Natural killer cell (primary cell): Measurements from ENCODE around the gene IMPG2. TPM values are rescaled to one million over a fixed set of nuclear protein-coding genes. Genes with fewer than 3 reads are reported as not detected.

Experiments used
- ATAC-seq, 3 donors: fragments of 150-1000 bp in 2 of 3; fragments of 200-7000 bp in 1 of 3; cut with Tn5 transposase; 1 replicate in 1 of 3; 2 replicates in 2 of 3; pipeline ENCODE4 v1.10.0; 2021; ENCODE audit warnings: mild to moderate bottlenecking in 2 of 3, moderate library complexity in 2 of 3
- DNase-seq, 2 donors: peaks; one replicate each; pipeline versions ENCODE4 v3.0.0 to v3.0.0-alpha.2; 2013 to 2021; ENCODE audit warnings: mixed read lengths in 1 of 2
- H3K27ac ChIP-seq: one replicate; pipeline ENCODE4 v1.5.1; 2013; ENCODE audit warnings: mild to moderate bottlenecking, low read length
- H3K27me3 ChIP-seq: one replicate; pipeline ENCODE4 v1.6.1; 2013; ENCODE audit warnings: low read length; ENCODE audit not compliant: control insufficient read depth, insufficient read depth
- H3K36me3 ChIP-seq: one replicate; pipeline ENCODE4 v1.6.1; 2013; ENCODE audit warnings: low read length; ENCODE audit not compliant: control insufficient read depth, insufficient read depth
- H3K4me1 ChIP-seq: one replicate; pipeline ENCODE4 v1.6.1; 2013; ENCODE audit warnings: low read length; ENCODE audit not compliant: control insufficient read depth, insufficient read depth
- H3K4me3 ChIP-seq: one replicate; pipeline ENCODE4 v1.5.1; 2013; ENCODE audit warnings: low read length
- H3K9me3 ChIP-seq: one replicate; pipeline ENCODE4 v1.6.1; 2013; ENCODE audit warnings: low read length; ENCODE audit not compliant: control insufficient read depth, insufficient read depth
- H3K27ac Mint-ChIP-seq, 2 donors: one replicate each; pipeline ENCODE4 v1.8.0; 2022; ENCODE audit warnings: mild to moderate bottlenecking in 2 of 2, mixed read lengths in 2 of 2, moderate library complexity in 1 of 2
- H3K27me3 Mint-ChIP-seq, 2 donors: one replicate each; pipeline ENCODE4 v1.8.0; 2022; ENCODE audit warnings: low read depth in 2 of 2, mixed read lengths in 2 of 2
- H3K36me3 Mint-ChIP-seq: one replicate; pipeline ENCODE4 v1.8.0; 2022; ENCODE audit warnings: mixed read lengths
- H3K4me1 Mint-ChIP-seq, 2 donors: one replicate each; pipeline ENCODE4 v1.8.0; 2022; ENCODE audit warnings: mixed read lengths in 2 of 2
- H3K4me3 Mint-ChIP-seq: one replicate; pipeline ENCODE4 v1.8.0; 2022; ENCODE audit warnings: mild to moderate bottlenecking, moderate library complexity, mixed read lengths
- H3K9me3 Mint-ChIP-seq, 2 donors: one replicate each; pipeline ENCODE4 v1.8.0; 2022; ENCODE audit warnings: mixed read lengths in 2 of 2
- WGBS: methylation state at CpG from one replicate; pipeline ENCODE4 v1.1.7; 2013; ENCODE audit warnings: missing lambda C conversion rate; ENCODE audit not compliant: insufficient coverage; 5-methylcytosine and 5-hydroxymethylcytosine counted together
- intact Hi-C: fragments of 100-400 bp; cut with micrococcal nuclease; formaldehyde crosslinking; loops from one replicate; pipeline ENCODE4 v1.14.2; 2022
- total RNA-seq, 4 donors: library from RNA; stranded (reverse); fragments of 120-200 nt in 1 of 4; gene quantifications; one replicate each; pipeline versions ENCODE4 v1.2.3 to v1.2.4, GENCODE V29; 2013 to 2022
- TF ChIP-seq, protein P1 (sequence below): fragments of 200-600 bp; IDR thresholded peaks from one replicate; pipeline ENCODE4 v1.8.0; 2022; ENCODE audit warnings: antibody characterized with exemption

Gene IMPG2
- total RNA-seq, 3 donors from 2014 or later (not counting 1 experiment from before 2014, with no cell fraction given) = 0.52 to 0.73 (median 0.72) TPM

GRCh38 chr3:101279162-101279561, 41.2 kb downstream of the IMPG2 start:
- H3K9me3 Mint-ChIP-seq = no peaks in the 10 kb centered on the region

GRCh38 chr3:101278727-101279126, 41.6 kb downstream of the IMPG2 start:
- ATAC-seq (no peak), DNase-seq (no peak)
- H3K9me3 ChIP-seq = no peaks in the 10 kb centered on the region
- H3K4me3 ChIP-seq = no peak overlapping the region
- Mint-ChIP-seq H3K4me1 (no peaks in the 10 kb centered on the region), H3K27ac (no peak overlapping the region), H3K36me3 (no peaks in the 10 kb centered on the region), H3K4me3 (no peak overlapping the region), H3K9me3 (no peaks in the 10 kb centered on the region), H3K27me3 (no peaks in the 10 kb centered on the region)
- no peaks in the 10 kb centered on the region for H3K27me3 ChIP-seq
- TF ChIP-seq, protein P1, sequence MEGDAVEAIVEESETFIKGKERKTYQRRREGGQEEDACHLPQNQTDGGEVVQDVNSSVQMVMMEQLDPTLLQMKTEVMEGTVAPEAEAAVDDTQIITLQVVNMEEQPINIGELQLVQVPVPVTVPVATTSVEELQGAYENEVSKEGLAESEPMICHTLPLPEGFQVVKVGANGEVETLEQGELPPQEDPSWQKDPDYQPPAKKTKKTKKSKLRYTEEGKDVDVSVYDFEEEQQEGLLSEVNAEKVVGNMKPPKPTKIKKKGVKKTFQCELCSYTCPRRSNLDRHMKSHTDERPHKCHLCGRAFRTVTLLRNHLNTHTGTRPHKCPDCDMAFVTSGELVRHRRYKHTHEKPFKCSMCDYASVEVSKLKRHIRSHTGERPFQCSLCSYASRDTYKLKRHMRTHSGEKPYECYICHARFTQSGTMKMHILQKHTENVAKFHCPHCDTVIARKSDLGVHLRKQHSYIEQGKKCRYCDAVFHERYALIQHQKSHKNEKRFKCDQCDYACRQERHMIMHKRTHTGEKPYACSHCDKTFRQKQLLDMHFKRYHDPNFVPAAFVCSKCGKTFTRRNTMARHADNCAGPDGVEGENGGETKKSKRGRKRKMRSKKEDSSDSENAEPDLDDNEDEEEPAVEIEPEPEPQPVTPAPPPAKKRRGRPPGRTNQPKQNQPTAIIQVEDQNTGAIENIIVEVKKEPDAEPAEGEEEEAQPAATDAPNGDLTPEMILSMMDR = no peak
- intact Hi-C loops = no loop called here
- no peak overlapping the region for H3K27ac ChIP-seq
- no peaks in the 10 kb centered on the region for H3K36me3 ChIP-seq
- H3K4me1 ChIP-seq = no peaks in the 10 kb centered on the region

More at GRCh38 chr3:101279162-101279561, 41.2 kb downstream of the IMPG2 start:
- Histone ChIP-seq H3K27me3 (no peaks in the 10 kb centered on the region), H3K36me3 (no peaks in the 10 kb centered on the region), H3K27ac (no peak overlapping the region), H3K4me3 (no peak overlapping the region), H3K4me1 (no peaks in the 10 kb centered on the region), H3K9me3 (no peaks in the 10 kb centered on the region)
- TF ChIP-seq, protein P1 = no peak
- H3K4me3 Mint-ChIP-seq = no peak overlapping the region
- intact Hi-C loops = no loop called here
- H3K36me3 Mint-ChIP-seq = no peaks in the 10 kb centered on the region
- no peak for DNase-seq
- H3K27me3 Mint-ChIP-seq = no peaks in the 10 kb centered on the region
- no peak overlapping the region for H3K27ac Mint-ChIP-seq
- no peaks in the 10 kb centered on the region for H3K4me1 Mint-ChIP-seq
- no peak for ATAC-seq

GRCh38 chr3:101273608-101274007, 46.8 kb downstream of the IMPG2 start:
- H3K4me3 Mint-ChIP-seq = no peak overlapping the region
- Histone ChIP-seq H3K27ac (no peak overlapping the region), H3K9me3 (no peaks in the 10 kb centered on the region), H3K36me3 (no peaks in the 10 kb centered on the region), H3K27me3 (no peaks in the 10 kb centered on the region), H3K4me1 (no peaks in the 10 kb centered on the region), H3K4me3 (no peak overlapping the region)
- H3K27ac Mint-ChIP-seq = no peak overlapping the region
- 92% methylated on average over 2 of the region's 2 CpGs for WGBS
- TF ChIP-seq, protein P1 = no peak
- ATAC-seq (no peak), DNase-seq (no peak)
- no peaks in the 10 kb centered on the region for H3K4me1 Mint-ChIP-seq
- no peaks in the 10 kb centered on the region for H3K27me3 Mint-ChIP-seq
- intact Hi-C loops = no loop called here
- no peaks in the 10 kb centered on the region for H3K36me3 Mint-ChIP-seq
- no peaks in the 10 kb centered on the region for H3K9me3 Mint-ChIP-seq

GRCh38 chr3:101273156-101273555, 47.2 kb downstream of the IMPG2 start:
- Mint-ChIP-seq H3K4me1 (no peaks in the 10 kb centered on the region), H3K4me3 (no peak overlapping the region), H3K27me3 (no peaks in the 10 kb centered on the region), H3K9me3 (no peaks in the 10 kb centered on the region), H3K27ac (no peak overlapping the region), H3K36me3 (no peaks in the 10 kb centered on the region)
- no peak for DNase-seq
- no peaks in the 10 kb centered on the region for H3K9me3 ChIP-seq
- no peak for ATAC-seq
- intact Hi-C loops = no loop called here
- no peak overlapping the region for H3K4me3 ChIP-seq
- H3K36me3 ChIP-seq = no peaks in the 10 kb centered on the region
- no peaks in the 10 kb centered on the region for H3K27me3 ChIP-seq
- no peaks in the 10 kb centered on the region for H3K4me1 ChIP-seq
- TF ChIP-seq, protein P1 = no peak
- H3K27ac ChIP-seq = no peak overlapping the region
